Measurements from ENCODE around the gene THSD4. TPM values are rescaled to one million over a fixed set of nuclear protein-coding genes. Genes with fewer than 3 reads are reported as not detected.
A peak's percentile ranks its signal among the peaks of the same experiment; 100 is the strongest.

The THSD4 gene
- total and polyA plus RNA-seq, 8 donors = 15.7 to 43.3 (median 19.1) TPM

DNA sequence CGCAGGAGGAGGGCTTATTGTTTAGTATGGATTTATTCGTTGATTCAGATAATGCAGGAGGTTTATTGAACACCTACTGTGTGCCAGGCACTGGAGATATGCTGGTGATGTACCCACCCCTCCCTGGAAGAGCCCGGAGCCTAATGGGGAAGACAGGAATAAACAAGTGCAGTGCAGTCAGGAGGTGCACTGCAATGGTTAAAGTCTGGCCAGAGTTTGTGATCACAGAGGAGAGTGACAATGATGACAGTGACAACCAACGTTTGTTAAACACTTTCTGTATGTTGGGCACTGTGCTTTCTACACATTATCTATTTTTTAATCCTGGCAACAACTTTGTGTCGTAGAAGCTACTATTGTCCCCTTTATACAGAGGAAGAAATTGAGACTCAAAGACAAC, 70.4 kb downstream of the THSD4 start:
- ATAC-seq (no peak), DNase-seq (no peak)
- Histone ChIP-seq H3K27ac (no peak overlapping the region), H3K4me1 (no peaks in the 10 kb centered on the region), H3K27me3 (no peaks in the 10 kb centered on the region), H3K36me3 (no peaks in the 10 kb centered on the region), H3K4me3 (no peak overlapping the region), H3K9me3 (no peaks in the 10 kb centered on the region)
- intact Hi-C loops (cut with DNase I) = no loop called here
- TF ChIP-seq, protein P1, sequence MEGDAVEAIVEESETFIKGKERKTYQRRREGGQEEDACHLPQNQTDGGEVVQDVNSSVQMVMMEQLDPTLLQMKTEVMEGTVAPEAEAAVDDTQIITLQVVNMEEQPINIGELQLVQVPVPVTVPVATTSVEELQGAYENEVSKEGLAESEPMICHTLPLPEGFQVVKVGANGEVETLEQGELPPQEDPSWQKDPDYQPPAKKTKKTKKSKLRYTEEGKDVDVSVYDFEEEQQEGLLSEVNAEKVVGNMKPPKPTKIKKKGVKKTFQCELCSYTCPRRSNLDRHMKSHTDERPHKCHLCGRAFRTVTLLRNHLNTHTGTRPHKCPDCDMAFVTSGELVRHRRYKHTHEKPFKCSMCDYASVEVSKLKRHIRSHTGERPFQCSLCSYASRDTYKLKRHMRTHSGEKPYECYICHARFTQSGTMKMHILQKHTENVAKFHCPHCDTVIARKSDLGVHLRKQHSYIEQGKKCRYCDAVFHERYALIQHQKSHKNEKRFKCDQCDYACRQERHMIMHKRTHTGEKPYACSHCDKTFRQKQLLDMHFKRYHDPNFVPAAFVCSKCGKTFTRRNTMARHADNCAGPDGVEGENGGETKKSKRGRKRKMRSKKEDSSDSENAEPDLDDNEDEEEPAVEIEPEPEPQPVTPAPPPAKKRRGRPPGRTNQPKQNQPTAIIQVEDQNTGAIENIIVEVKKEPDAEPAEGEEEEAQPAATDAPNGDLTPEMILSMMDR (IDR thresholded peaks at IDR 0.05) = no peak

DNA sequence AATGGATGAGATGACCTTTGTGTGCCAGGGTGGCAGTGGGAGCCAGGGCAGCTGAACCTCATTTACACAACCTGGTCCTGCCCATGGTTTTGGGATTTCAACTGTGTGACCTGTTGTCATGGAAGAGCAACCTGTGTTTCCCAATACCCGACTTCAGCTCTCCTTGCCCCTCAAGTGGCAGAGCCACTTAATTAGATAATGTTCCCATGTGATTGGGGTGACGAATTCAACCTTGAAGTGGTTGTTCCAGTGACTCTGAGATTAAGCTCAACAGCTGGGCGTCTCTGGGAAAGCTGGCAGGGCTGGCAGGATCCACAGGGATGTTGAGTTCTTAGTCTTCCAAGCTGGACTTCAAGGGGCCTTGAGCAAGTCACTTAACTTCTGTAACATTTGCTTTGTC, 71.0 kb downstream of the THSD4 start:
- TF ChIP-seq, protein P1 (IDR thresholded peaks at IDR 0.05) = no peak

DNA sequence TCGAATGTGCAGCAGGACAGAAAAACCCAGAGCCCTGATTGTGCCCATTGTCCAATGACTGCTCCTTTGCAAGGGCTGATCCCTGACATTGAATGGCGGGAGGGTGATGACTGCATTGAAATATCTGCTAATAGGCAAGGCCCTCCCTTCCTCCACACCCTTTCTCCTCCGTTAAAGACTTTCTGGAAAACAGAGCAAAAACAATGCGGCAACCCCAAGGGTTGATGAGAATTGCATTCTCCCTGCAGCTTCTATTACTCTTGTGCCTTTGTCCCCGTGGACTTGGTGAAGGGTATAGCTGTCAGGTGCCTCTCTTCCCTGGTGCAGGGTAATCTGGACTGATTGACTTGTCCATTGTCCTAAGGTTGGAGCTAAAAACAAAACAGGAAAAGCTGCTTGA, 71.8 kb downstream of the THSD4 start:
- Histone ChIP-seq H3K4me3 (no peak overlapping the region), H3K36me3 (no peaks in the 10 kb centered on the region), H3K4me1 (no peaks in the 10 kb centered on the region), H3K27me3 (no peaks in the 10 kb centered on the region), H3K27ac (no peak overlapping the region), H3K9me3 (no peaks in the 10 kb centered on the region)
- intact Hi-C loops (cut with DNase I) = no loop called here
- ATAC-seq = no peak
- DNase-seq = no peak
- TF ChIP-seq, protein P1 (IDR thresholded peaks at IDR 0.05) = no peak

More for the DNA sequence above, 71.0 kb downstream of the THSD4 start:
- ATAC-seq (peak; percentile 81), DNase-seq (peak in 1 of 4 donors; percentile 52)
- Histone ChIP-seq H3K27ac (no peak overlapping the region), H3K4me1 (no peaks in the 10 kb centered on the region), H3K36me3 (no peaks in the 10 kb centered on the region), H3K4me3 (no peak overlapping the region), H3K27me3 (no peaks in the 10 kb centered on the region), H3K9me3 (no peaks in the 10 kb centered on the region)
- intact Hi-C loops (cut with DNase I) = no loop called here

DNA sequence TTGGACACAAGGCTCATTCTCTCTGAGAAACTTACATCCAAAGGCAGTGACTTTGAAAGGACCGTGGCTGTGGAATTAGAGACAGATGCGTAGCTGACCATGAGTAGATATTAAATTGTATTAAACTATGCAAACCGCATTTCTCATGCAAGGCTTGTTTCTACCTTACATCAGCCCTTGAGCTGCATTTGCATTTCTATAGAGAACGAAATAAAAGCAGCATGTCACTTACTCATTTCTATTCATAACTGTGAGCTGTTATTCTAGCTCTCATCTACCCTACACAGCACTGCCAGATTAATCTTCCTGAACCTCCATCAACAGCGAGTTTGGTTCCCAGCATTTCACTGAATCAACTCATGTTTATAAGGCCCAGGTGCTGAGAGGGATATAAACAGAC, 72.3 kb downstream of the THSD4 start:
- DNase-seq = no peak
- TF ChIP-seq, protein P1 (IDR thresholded peaks at IDR 0.05) = no peak
- no peaks in the 10 kb centered on the region for H3K36me3 ChIP-seq
- no peak overlapping the region for H3K4me3 ChIP-seq
- H3K27me3 ChIP-seq = no peaks in the 10 kb centered on the region
- ATAC-seq = no peak
- no peaks in the 10 kb centered on the region for H3K9me3 ChIP-seq
- no peaks in the 10 kb centered on the region for H3K4me1 ChIP-seq
- H3K27ac ChIP-seq = no peak overlapping the region
- intact Hi-C loops (cut with DNase I) = no loop called here

DNA sequence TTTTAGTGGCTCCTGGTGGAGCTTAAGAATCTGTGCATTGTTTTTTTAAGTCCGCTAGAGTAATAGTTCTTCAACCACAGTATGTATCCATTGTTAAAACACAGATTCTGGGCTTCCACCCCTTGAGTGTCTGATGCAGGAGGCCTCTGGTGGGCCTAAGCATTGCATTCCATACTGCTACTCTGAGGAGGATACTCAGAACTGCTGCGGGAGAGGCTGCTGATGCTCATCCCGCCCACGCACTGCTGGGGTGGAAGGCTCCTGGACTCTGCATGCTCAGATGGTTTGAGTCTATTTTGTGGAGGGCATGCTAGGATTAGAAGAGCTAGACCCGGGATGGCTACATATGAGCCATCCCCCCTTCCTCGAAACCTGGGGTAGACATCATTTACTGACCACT, 74.4 kb downstream of the THSD4 start:
- Histone ChIP-seq H3K9me3 (no peaks in the 10 kb centered on the region), H3K36me3 (no peaks in the 10 kb centered on the region), H3K27ac (no peak overlapping the region), H3K27me3 (no peaks in the 10 kb centered on the region), H3K4me3 (no peak overlapping the region), H3K4me1 (no peaks in the 10 kb centered on the region)
- no peak for ATAC-seq
- TF ChIP-seq, protein P1 (IDR thresholded peaks at IDR 0.05) = no peak
- no peak for DNase-seq
- intact Hi-C loops (cut with DNase I) = no loop called here
